IMR-90 (cell line): Measurements from ENCODE around the gene PLCB2. TPM values are rescaled to one million over a fixed set of nuclear protein-coding genes. Genes with fewer than 3 reads are reported as not detected.

Experiments used
- ATAC-seq: fragments of 200-7000 bp; cut with Tn5 transposase; 2 replicates; pipeline ENCODE4 v1.9.1; 2020; ENCODE audit warnings: low read depth, mild to moderate bottlenecking, moderate library complexity
- BruUV-seq: library from RNA; stranded (reverse); fragments of 400-500 nt; replicated peaks from 2 replicates; lab custom pipeline; 2021; lab: Mats Ljungman, UMichigan
- CTCF ChIA-PET: fragments of 300-600 bp; formaldehyde crosslinking; extraction: SDS; loops from one replicate; lab custom pipeline; 2021; ENCODE audit warnings: antibody characterized with exemption; lab: Yijun Ruan, JAX
- POLR2A ChIA-PET: fragments of 300-600 bp; sonication (Branson Sonifier 250); formaldehyde crosslinking; loops from one replicate; lab custom pipeline; 2022; ENCODE audit warnings: antibody characterized with exemption; ENCODE audit not compliant: unreplicated experiment; lab: Charles Lee
- DNase-seq: peaks from one replicate; pipeline ENCODE4 v3.0.0; 2013
- H2AFZ ChIP-seq: replicated peaks from 2 replicates; pipeline ENCODE3; 2013; ENCODE audit warnings: low read length, mild to moderate bottlenecking; ENCODE audit not compliant: poor library complexity
- H2AK5ac ChIP-seq: 2 replicates; pipeline ENCODE4 v1.6.1; 2013; ENCODE audit warnings: low read depth, low read length, inconsistent platforms
- H2AK9ac ChIP-seq: replicated peaks from 2 replicates; pipeline ENCODE3; 2013; ENCODE audit warnings: mild to moderate bottlenecking, low read depth, low read length, moderate library complexity; ENCODE audit not compliant: poor library complexity
- H2BK120ac ChIP-seq: 2 replicates; pipeline ENCODE4 v1.6.1; 2013; ENCODE audit warnings: low read depth, low read length, inconsistent platforms
- H2BK15ac ChIP-seq: 3 replicates; pipeline ENCODE4 v1.6.1; 2013; ENCODE audit warnings: low read depth, low read length, inconsistent platforms
- H2BK20ac ChIP-seq: 2 replicates; pipeline ENCODE4 v1.6.1; 2013; ENCODE audit warnings: low read depth, mild to moderate bottlenecking, inconsistent platforms, low read length, moderate library complexity
- H2BK5ac ChIP-seq: 2 replicates; pipeline ENCODE4 v1.6.1; 2013; ENCODE audit warnings: mild to moderate bottlenecking, low read depth, low read length, inconsistent platforms; ENCODE audit not compliant: poor library complexity, severe bottlenecking
- H3K14ac ChIP-seq: replicated peaks from 2 replicates; pipeline ENCODE4 v1.6.1; 2013; ENCODE audit warnings: low read depth, low read length, inconsistent platforms
- H3K18ac ChIP-seq: 2 replicates; pipeline ENCODE4 v1.6.1; 2013; ENCODE audit warnings: low read depth, low read length, control low read depth
- H3K23ac ChIP-seq: 2 replicates; pipeline ENCODE4 v1.6.1; 2013; ENCODE audit warnings: low read depth, low read length, inconsistent platforms
- H3K27ac ChIP-seq: 2 replicates; pipeline ENCODE4 v1.5.1; 2013; ENCODE audit warnings: mild to moderate bottlenecking, control low read depth, low read length; ENCODE audit not compliant: insufficient read depth
- H3K27me3 ChIP-seq: 2 replicates; pipeline ENCODE4 v1.6.1; 2013; ENCODE audit warnings: low read length; ENCODE audit not compliant: control insufficient read depth, insufficient read depth
- H3K36me3 ChIP-seq: 2 replicates; pipeline ENCODE4 v1.6.1; 2013; ENCODE audit warnings: low read length, mixed read lengths; ENCODE audit not compliant: control insufficient read depth, insufficient read depth
- H3K4ac ChIP-seq: 2 replicates; pipeline ENCODE4 v1.6.1; 2013; ENCODE audit warnings: low read depth, low read length, inconsistent platforms
- H3K4me1 ChIP-seq: 2 replicates; pipeline ENCODE4 v1.6.1; 2013; ENCODE audit warnings: low read length, mixed read lengths; ENCODE audit not compliant: control insufficient read depth, insufficient read depth
- H3K4me2 ChIP-seq: 2 replicates; pipeline ENCODE4 v1.6.1; 2013; ENCODE audit warnings: low read depth, mild to moderate bottlenecking, control low read depth, low read length, moderate library complexity
- H3K4me3 ChIP-seq: 2 replicates; pipeline ENCODE4 v1.5.1; 2013; ENCODE audit warnings: low read depth, mild to moderate bottlenecking, control low read depth, low read length, moderate library complexity; ENCODE audit not compliant: insufficient read depth
- H3K56ac ChIP-seq: 2 replicates; pipeline ENCODE4 v1.6.1; 2013; ENCODE audit warnings: low read length, inconsistent platforms; ENCODE audit not compliant: insufficient read depth; ENCODE audit errors: extremely low read depth
- H3K79me1 ChIP-seq, 2 experiments: 2 replicates each; pipeline ENCODE4 v1.6.1; 2013; ENCODE audit warnings: low read length in 2 of 2, inconsistent platforms in 1 of 2, low read depth in 1 of 2
- H3K9ac ChIP-seq: 2 replicates; pipeline ENCODE4 v1.6.1; 2013; ENCODE audit warnings: low read depth, low read length, control low read depth
- H3K9me1 ChIP-seq: 2 replicates; pipeline ENCODE4 v1.6.1; 2013; ENCODE audit warnings: low read length, inconsistent platforms; ENCODE audit not compliant: insufficient read depth
- H3K9me3 ChIP-seq: 2 replicates; pipeline ENCODE4 v1.6.1; 2013; ENCODE audit warnings: low read length; ENCODE audit not compliant: control insufficient read depth, insufficient read depth
- H4K20me1 ChIP-seq: 2 replicates; pipeline ENCODE4 v1.6.1; 2013; ENCODE audit warnings: low read length, inconsistent platforms; ENCODE audit not compliant: insufficient read depth
- H4K5ac ChIP-seq: 2 replicates; pipeline ENCODE4 v1.6.1; 2013; ENCODE audit warnings: mild to moderate bottlenecking, low read depth, low read length, control low read depth
- H4K8ac ChIP-seq, 2 experiments: 2 replicates each; pipeline ENCODE4 v1.6.1; 2013; ENCODE audit warnings: low read depth in 2 of 2, low read length in 2 of 2, control low read depth in 1 of 2, inconsistent platforms in 1 of 2
- H4K91ac ChIP-seq: 2 replicates; pipeline ENCODE4 v1.6.1; 2013; ENCODE audit warnings: low read depth, low read length, inconsistent platforms; ENCODE audit not compliant: insufficient read depth
- BHLHE40 ChIP-seq: fragments of 150-350 bp; IDR thresholded peaks from 2 replicates; pipeline ENCODE4 v1.6.1; 2016; ENCODE audit warnings: mild to moderate bottlenecking, low read depth, low read length
- CEBPB ChIP-seq: IDR thresholded peaks from 2 replicates; pipeline ENCODE4 v1.6.1; 2012; ENCODE audit warnings: low read depth, low read length, improper control_type of control experiment
- CTCF ChIP-seq: conservative IDR thresholded peaks from 2 replicates; pipeline ENCODE4 v1.5.1; 2012; ENCODE audit warnings: mild to moderate bottlenecking, low read depth, low read length, improper control_type of control experiment
- ELK1 ChIP-seq: fragments of 150-350 bp; IDR thresholded peaks from 2 replicates; pipeline ENCODE4 v1.6.1; 2016; ENCODE audit warnings: low read depth, mild to moderate bottlenecking, low read length, moderate library complexity, borderline replicate concordance
- MAFK ChIP-seq: IDR thresholded peaks from 2 replicates; pipeline ENCODE4 v1.6.1; 2012; ENCODE audit warnings: low read depth, low read length, improper control_type of control experiment
- RAD21 ChIP-seq: IDR thresholded peaks from 2 replicates; pipeline ENCODE4 v1.6.1; 2012; ENCODE audit warnings: low read length, improper control_type of control experiment
- RCOR1 ChIP-seq: IDR thresholded peaks from 2 replicates; pipeline ENCODE4 v1.6.1; 2012; ENCODE audit warnings: mild to moderate bottlenecking, low read length, improper control_type of control experiment; ENCODE audit not compliant: insufficient replicate concordance
- SMC3 ChIP-seq: fragments of 150-350 bp; IDR thresholded peaks from 2 replicates; pipeline ENCODE4 v1.6.1; 2016; ENCODE audit warnings: low read depth, mild to moderate bottlenecking, antibody characterized with exemption, low read length, moderate library complexity
- WGBS, 2 experiments: methylation state at CpG; one replicate each; pipeline versions ENCODE4 v1.1.5 to v1.1.7; 2013; ENCODE audit warnings: missing lambda C conversion rate in 2 of 2; ENCODE audit not compliant: insufficient read length in 1 of 2; ENCODE audit errors: extremely low coverage in 2 of 2; 5-methylcytosine and 5-hydroxymethylcytosine counted together
- dilution Hi-C: fragments of 300-500 bp; cut with HindIII; formaldehyde crosslinking; loops from one replicate; pipeline ENCODE4 v1.14.3; 2018; ENCODE audit warnings: low sequenced_read_pairs; ENCODE audit not compliant: unreplicated experiment
- in situ Hi-C: fragments of 300-500 bp; cut with MboI; formaldehyde crosslinking; loops from 3 replicates; pipeline ENCODE4 v1.14.3; 2019; ENCODE audit warnings: low sequenced_read_pairs, inconsistent platforms, mixed read lengths
- intact Hi-C: fragments of 100-400 bp; cut with micrococcal nuclease; formaldehyde crosslinking; loops from 2 replicates; pipeline ENCODE4 v1.10.0; 2022
- polyA plus RNA-seq, 3 experiments: library from polyadenylated mRNA; depleted of rRNA; stranded (reverse); fragments of >200 nt; gene quantifications; 2 replicates each; pipeline ENCODE4 v1.2.3, GENCODE V29; 2012; ENCODE audit warnings: low replicate concordance in 1 of 3
- total RNA-seq: library from RNA; depleted of rRNA; stranded (reverse); fragments of >200 nt; gene quantifications from 2 replicates; pipeline ENCODE4 v1.2.3, GENCODE V29; 2012

PLCB2 gene
- total and polyA plus RNA-seq, 2 of the 4 experiments (the other 2 are of a cell fraction), result 0.18 to 1.4 TPM

GRCh38 chr15:40322531-40323238 lies 14.9 kb upstream of the PLCB2 start (continued):
- TF ChIP-seq CTCF, result no peak

GRCh38 chr15:40320931-40321371 lies 13.2 kb upstream of the PLCB2 start:
- peak; percentile 23; the same call in 1 of the 2 replicates for ATAC-seq
- no peak overlapping the region for H3K4ac ChIP-seq
- H3K27me3 ChIP-seq, result peaks cover 14% of the 10 kb centered on the region
- no peak overlapping the region for H2AK5ac ChIP-seq
- H4K91ac ChIP-seq, result no peak overlapping the region
- H4K5ac ChIP-seq, result no peak overlapping the region
- no peaks in the 10 kb centered on the region for H3K9me1 ChIP-seq
- no peaks in the 10 kb centered on the region for H3K36me3 ChIP-seq
- intact Hi-C loops, result loop anchor here (5.0 kb wide), 1 partner anchor 86 kb away; the partner anchor contains the start of gene IVD
- no peak overlapping the region for H3K56ac ChIP-seq
- no TSS peak for BruUV-seq
- no peak overlapping the region for H2BK120ac ChIP-seq
- peaks cover 14% of the 10 kb centered on the region in 2 experiments for H3K79me1 ChIP-seq
- no peak overlapping the region for H4K8ac ChIP-seq
- POLR2A ChIA-PET, result no interaction called here
- H3K4me3 ChIP-seq, result no peak overlapping the region
- no peak overlapping the region for H2BK5ac ChIP-seq
- in situ Hi-C loops, result loop anchor here (5.0 kb wide), 1 partner anchor 101 kb away; no protein-coding TSS in a partner anchor
- no CpG with 5 or more reads among the region's 2 CpGs for WGBS, 2 experiments
- no peak overlapping the region for H3K23ac ChIP-seq
- peak; percentile 67 for DNase-seq
- no peak overlapping the region for H2AFZ ChIP-seq
- H3K9ac ChIP-seq, result no peak overlapping the region
- H3K27ac ChIP-seq, result no peak overlapping the region
- H4K20me1 ChIP-seq, result 0 out of 2 replicates have a peak, but pooled peaks cover 12% of the 10 kb centered on the region
- no peak overlapping the region for H3K4me2 ChIP-seq
- TF ChIP-seq SMC3, result peak; percentile 77
- TF ChIP-seq ELK1, result no peak
- TF ChIP-seq CEBPB, result no peak
- no peak for TF ChIP-seq MAFK
- no peak for TF ChIP-seq RCOR1
- peak; percentile 81 for TF ChIP-seq CTCF
- TF ChIP-seq BHLHE40, result no peak
- TF ChIP-seq RAD21, result peak; percentile 61
- dilution Hi-C loops, result no loop called here
- H2AK9ac ChIP-seq, result no peak overlapping the region
- no peak overlapping the region for H2BK20ac ChIP-seq
- CTCF ChIA-PET, result interaction anchor here (0.6 to 3.6 kb wide), 4 partner anchors 11 to 269 kb away, joined by 5 to 18 read pairs (median 10); no protein-coding TSS in a partner anchor
- H3K4me1 ChIP-seq, result peaks cover 10% of the 10 kb centered on the region; the same call in 1 of the 2 replicates
- H3K9me3 ChIP-seq, result no peaks in the 10 kb centered on the region
- H2BK15ac ChIP-seq, result no peak overlapping the region
- no peak overlapping the region for H3K18ac ChIP-seq
- H3K14ac ChIP-seq, result no peak overlapping the region
